Heart right ventricle (tissue), 16 donors: ENCODE measurements around the gene ELK3. TPM values are rescaled to one million over a fixed set of nuclear protein-coding genes. Genes with fewer than 3 reads are reported as not detected.

ENCODE experiments used
- ATAC-seq, 8 donors: fragments of 200-7000 bp; cut with Tn5 transposase; one replicate each; pipeline ENCODE4 v1.9.1; 2020; ENCODE audit warnings: mild to moderate bottlenecking in 8 of 8, moderate library complexity in 8 of 8, moderate number of reproducible peaks in 1 of 8
- DNase-seq, 2 donors: peaks; one replicate each; pipeline ENCODE4 v3.0.0-alpha.2; 2020
- H3K27ac ChIP-seq, 10 donors: fragments of 200-600 bp; sonication (generic) in 2 of 10; one replicate each; pipeline versions ENCODE4 v1.5.0 to v1.8.0; 2020 to 2022; ENCODE audit warnings: mild to moderate bottlenecking in 3 of 10
- H3K27me3 ChIP-seq, 7 donors: fragments of 200-600 bp; one replicate each; pipeline ENCODE4 v1.8.0; 2021 to 2022; ENCODE audit warnings: mild to moderate bottlenecking in 2 of 7
- H3K36me3 ChIP-seq, 9 donors: fragments of 200-600 bp; sonication (generic) in 1 of 9; one replicate each; pipeline versions ENCODE4 v1.5.0 to v1.8.0; 2020 to 2022; ENCODE audit warnings: mild to moderate bottlenecking in 2 of 9
- H3K4me1 ChIP-seq, 9 donors: fragments of 200-600 bp; sonication (generic) in 1 of 9; one replicate each; pipeline versions ENCODE4 v1.5.0 to v1.8.0; 2020 to 2022; ENCODE audit warnings: mild to moderate bottlenecking in 4 of 9
- H3K4me3 ChIP-seq, 10 donors: fragments of 200-600 bp; sonication (generic) in 2 of 10; one replicate each; pipeline versions ENCODE4 v1.5.0 to v1.8.0; 2020 to 2022; ENCODE audit warnings: mild to moderate bottlenecking in 7 of 10, moderate library complexity in 2 of 10
- H3K9me3 ChIP-seq, 11 donors: fragments of 200-600 bp in 10 of 11; sonication (generic) in 2 of 11; one replicate each; pipeline versions ENCODE4 v1.5.0 to v1.8.0; 2013 to 2022; ENCODE audit warnings: mild to moderate bottlenecking in 2 of 11, control low read depth in 1 of 11, moderate library complexity in 1 of 11
- WGBS, 2 donors: extraction: QIAGEN DNeasy Blood & Tissue Kit; methylation state at CpG; one replicate each; pipeline ENCODE4 v1.1.7; 2013; ENCODE audit warnings: inconsistent platforms in 1 of 2; 5-methylcytosine and 5-hydroxymethylcytosine counted together
- intact Hi-C, 10 donors: fragments of 100-400 bp; cut with DNase I; formaldehyde crosslinking; loops; one replicate each; pipeline versions ENCODE4 v1.11.1 to v1.14.2; 2022
- polyA plus RNA-seq, 2 donors: library from polyadenylated mRNA; stranded (reverse); fragments of 200-250 nt; gene quantifications; one replicate each; pipeline ENCODE4 v1.2.3, GENCODE V29; 2013
- total RNA-seq, 10 donors: library from RNA; stranded (reverse); fragmentation: NEBNext Ultra II Directional in 3 of 10; extraction: Animal tissue kit (Norgen Biotek cat#: 25700) in 3 of 10; gene quantifications; one replicate each; pipeline versions ENCODE4 v1.2.1 to v1.2.4, GENCODE V29; 2021 to 2023
- TF ChIP-seq, protein P1 (sequence below), 9 donors: fragments of 200-600 bp; sonication (generic) in 2 of 9; IDR thresholded peaks; one replicate each; pipeline versions ENCODE4 v1.5.0 to v1.8.0; 2021 to 2022; ENCODE audit warnings: antibody characterized with exemption in 9 of 9, mild to moderate bottlenecking in 5 of 9, moderate library complexity in 1 of 9
- donor health status: Arrhythmogenic right ventricular cardiomyopathy.
- donor health status: ischemic (EF 13 %, LVEDD 7.1; RV severe dilation, severe dysfunction).
- donor health status: healthy with polysubstance abuse.
- donor health status: DM: no; HTN: yes; CAD: no.
- donor health status: DM: no; HTN: no; CAD: no.
- donor health status: ischemic (EF 25% LVEDD 6.9; RV normal size, moderate dysfunction).
- donor health status: ischemic (EF 25% LVEDD 5.7; RV mildly dilated, moderate dysfunction).
- donor health status: healthy.
- donor health status: DM: yes; HTN: yes; CAD: no.
- donor health status: Ischemic cardiomyopathy.
- donor health status: ischemic (EF 35%, LVEDD 5.7; RV mildly dilated, moderate dysfunction).
- donor health status: nonischemic (EF 11% LVEDD 7.7; RV severe dilation, severe dysfunction).
- donor health status: DM: yes; HTN: yes; CAD: no.
- donor health status: PGD.
- donor health status: ischemic (EF 29% LVEDD 5.4; RV normal size, mild dysfunction).
- donor health status: nonischemic (EF 23%, LVEDD 6.1; RV moderate dilation, normal function).

The ELK3 gene
- total and polyA plus RNA-seq, 12 donors, result 6.6 to 33.0 (median 21.4) TPM

DNA sequence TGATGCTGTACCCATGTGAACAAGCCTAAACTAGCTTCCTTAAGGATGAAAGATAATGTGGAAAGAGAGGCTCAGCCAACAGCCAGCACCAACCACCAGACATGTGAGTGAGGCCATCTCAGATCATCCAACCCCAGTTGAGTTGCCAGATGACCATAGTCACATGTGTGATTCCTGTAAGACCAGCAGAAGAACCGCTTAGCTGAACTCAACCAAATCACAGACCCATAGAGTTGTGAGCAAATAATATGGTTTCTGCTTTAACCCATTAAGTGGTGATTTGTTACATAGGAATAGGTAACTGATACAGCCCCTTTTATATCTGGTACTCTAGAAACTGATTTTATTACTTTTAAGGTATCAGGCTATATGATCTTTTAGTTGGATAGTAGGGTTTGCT lies 17.6 kb upstream of the ELK3 start:
- Histone ChIP-seq H3K27ac (peak overlapping the region in 1 of 10 donors; percentile 3), H3K36me3 (no peaks in the 10 kb centered on the region), H3K4me3 (no peak overlapping the region), H3K4me1 (peaks cover 0 to 14% (median 0%) of the 10 kb centered on the region in 9 donors), H3K27me3 (no peaks in the 10 kb centered on the region), H3K9me3 (peaks cover 0 to 17% (median 4%) of the 10 kb centered on the region in 11 donors)
- WGBS, 2 donors, result 98 to 100% methylated on average over 1 of the region's 1 CpG
- DNase-seq, result no peak
- TF ChIP-seq, protein P1, sequence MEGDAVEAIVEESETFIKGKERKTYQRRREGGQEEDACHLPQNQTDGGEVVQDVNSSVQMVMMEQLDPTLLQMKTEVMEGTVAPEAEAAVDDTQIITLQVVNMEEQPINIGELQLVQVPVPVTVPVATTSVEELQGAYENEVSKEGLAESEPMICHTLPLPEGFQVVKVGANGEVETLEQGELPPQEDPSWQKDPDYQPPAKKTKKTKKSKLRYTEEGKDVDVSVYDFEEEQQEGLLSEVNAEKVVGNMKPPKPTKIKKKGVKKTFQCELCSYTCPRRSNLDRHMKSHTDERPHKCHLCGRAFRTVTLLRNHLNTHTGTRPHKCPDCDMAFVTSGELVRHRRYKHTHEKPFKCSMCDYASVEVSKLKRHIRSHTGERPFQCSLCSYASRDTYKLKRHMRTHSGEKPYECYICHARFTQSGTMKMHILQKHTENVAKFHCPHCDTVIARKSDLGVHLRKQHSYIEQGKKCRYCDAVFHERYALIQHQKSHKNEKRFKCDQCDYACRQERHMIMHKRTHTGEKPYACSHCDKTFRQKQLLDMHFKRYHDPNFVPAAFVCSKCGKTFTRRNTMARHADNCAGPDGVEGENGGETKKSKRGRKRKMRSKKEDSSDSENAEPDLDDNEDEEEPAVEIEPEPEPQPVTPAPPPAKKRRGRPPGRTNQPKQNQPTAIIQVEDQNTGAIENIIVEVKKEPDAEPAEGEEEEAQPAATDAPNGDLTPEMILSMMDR (IDR thresholded peaks at IDR 0.05), result no peak
- no peak for ATAC-seq
- intact Hi-C loops, result no loop called here

DNA sequence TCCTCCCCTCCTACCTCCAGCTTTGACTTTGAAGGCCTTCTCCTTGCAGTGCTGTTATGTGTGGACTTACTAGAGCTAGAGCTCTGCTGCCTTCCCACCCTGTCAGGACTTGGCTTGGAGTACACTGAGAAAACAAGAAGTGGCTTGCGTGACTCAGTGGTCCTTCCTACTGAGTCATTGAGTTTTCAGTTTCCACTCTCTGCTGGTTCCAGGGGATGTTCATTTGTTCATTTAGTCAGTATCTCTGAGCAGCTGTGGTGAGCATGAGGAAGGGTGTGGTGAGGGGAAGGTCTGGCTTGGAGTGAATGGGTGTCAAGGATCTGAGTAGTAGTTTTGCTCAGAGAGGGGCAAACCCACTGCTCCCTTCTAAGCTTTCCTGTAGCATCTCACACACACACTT lies 17.2 kb upstream of the ELK3 start:
- 88 to 95% methylated on average over 1 of the region's 1 CpG for WGBS, 2 donors
- TF ChIP-seq, protein P1 (IDR thresholded peaks at IDR 0.05), result no peak
- no peak for DNase-seq
- intact Hi-C loops, result no loop called here
- Histone ChIP-seq H3K9me3 (peaks cover 0 to 17% (median 4%) of the 10 kb centered on the region in 11 donors), H3K27me3 (no peaks in the 10 kb centered on the region), H3K4me3 (no peak overlapping the region), H3K36me3 (no peaks in the 10 kb centered on the region), H3K4me1 (peaks cover 0 to 14% (median 0%) of the 10 kb centered on the region in 9 donors), H3K27ac (peak overlapping the region in 1 of 10 donors; percentile 3)
- peak in 4 of 8 donors; percentile 29 to 79 (median 57) for ATAC-seq

DNA sequence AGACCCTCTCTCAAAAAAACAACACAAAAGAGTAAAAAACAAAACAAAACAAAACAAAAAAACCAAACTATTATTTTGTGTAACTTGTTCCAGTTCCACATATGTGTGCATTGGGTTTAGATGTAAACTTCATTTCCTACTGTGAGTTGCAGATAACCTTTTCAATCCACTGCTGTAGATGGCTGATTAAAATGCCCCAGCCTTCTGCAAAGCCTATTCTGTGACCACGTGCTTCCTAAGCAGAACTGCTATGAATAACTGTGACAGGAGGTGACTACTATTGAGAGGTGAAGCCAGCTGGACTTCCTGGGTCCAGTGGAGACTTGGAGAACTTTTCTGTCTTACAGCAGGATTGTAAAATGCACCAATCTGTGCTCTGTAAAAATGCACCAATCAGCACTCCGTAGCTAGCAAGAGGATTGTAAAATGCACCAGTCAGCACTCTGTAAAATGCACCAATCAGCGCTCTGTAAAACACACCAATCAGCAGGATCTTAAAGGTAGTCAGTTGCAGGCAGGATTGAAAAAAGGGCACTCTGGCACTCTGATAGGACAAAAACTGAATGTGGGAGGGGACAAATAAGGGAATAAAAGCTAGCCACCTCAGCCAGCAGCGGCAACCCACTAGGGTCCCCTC lies 10.3 kb upstream of the ELK3 start:
- TF ChIP-seq, protein P1 (IDR thresholded peaks at IDR 0.05), result no peak
- WGBS, 2 donors, result 83 to 88% methylated on average over 4 of the region's 4 CpGs
- no peaks in the 10 kb centered on the region for H3K9me3 ChIP-seq
- intact Hi-C loops, result no loop called here
- H3K36me3 ChIP-seq, result no peaks in the 10 kb centered on the region
- H3K4me3 ChIP-seq, result no peak overlapping the region
- H3K27ac ChIP-seq, result no peak overlapping the region
- DNase-seq (no peak), ATAC-seq (no peak)
- H3K27me3 ChIP-seq, result no peaks in the 10 kb centered on the region
- peaks cover 0 to 17% (median 7%) of the 10 kb centered on the region in 9 donors for H3K4me1 ChIP-seq

DNA sequence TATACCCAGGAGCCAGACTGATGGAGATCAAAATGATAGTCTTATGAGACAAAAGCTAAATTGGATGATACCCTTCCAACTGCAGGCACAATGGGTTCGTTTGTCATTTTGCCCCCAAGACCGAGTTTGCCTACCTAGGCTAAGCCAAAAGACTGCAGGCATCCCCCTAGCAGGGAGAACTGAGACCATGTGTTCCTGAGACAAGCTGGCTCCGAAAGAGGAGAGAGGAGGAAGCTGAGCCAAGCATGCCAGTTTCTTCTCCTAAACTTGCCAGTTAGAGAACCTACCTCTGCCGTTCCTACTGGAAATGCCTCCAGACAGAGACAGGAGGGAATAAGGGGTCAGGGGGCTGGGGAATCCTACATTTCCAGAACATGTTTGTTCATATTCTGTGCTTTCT lies 8.3 kb upstream of the ELK3 start:
- Histone ChIP-seq H3K9me3 (peaks cover 0 to 4% (median 0%) of the 10 kb centered on the region in 11 donors), H3K27ac (no peak overlapping the region), H3K36me3 (no peaks in the 10 kb centered on the region), H3K4me3 (no peak overlapping the region), H3K4me1 (peaks cover 0 to 17% (median 7%) of the 10 kb centered on the region in 9 donors), H3K27me3 (no peaks in the 10 kb centered on the region)
- intact Hi-C loops, result no loop called here
- DNase-seq (no peak), ATAC-seq (no peak)
- 75 to 82% methylated on average over 4 of the region's 4 CpGs for WGBS, 2 donors
- TF ChIP-seq, protein P1 (IDR thresholded peaks at IDR 0.05), result no peak
